DND-41 (cell line): ENCODE data around the gene SYNPO.

ENCODE experiments used
- ATAC-seq: fragments of 200-7000 bp; cut with Tn5 transposase; 3 replicates; pipeline ENCODE4 v1.9.1; 2021; ENCODE audit warnings: low read depth; ENCODE audit not compliant: insufficient read depth
- DNase-seq: peaks from one replicate; pipeline ENCODE4 v3.0.0-alpha.2; 2020
- H2AFZ ChIP-seq: 2 replicates; pipeline ENCODE4 v1.6.0; 2012; ENCODE audit warnings: low read depth, low read length
- H3K27ac ChIP-seq: 2 replicates; pipeline ENCODE4 v1.5.1; 2012; ENCODE audit warnings: low read length, inconsistent platforms
- H3K27me3 ChIP-seq: fragments of 200-600 bp; sonication (generic); 2 replicates; pipeline ENCODE4 v1.6.0; 2012; ENCODE audit warnings: low read length, mild to moderate bottlenecking, inconsistent platforms; ENCODE audit not compliant: insufficient read depth, poor library complexity
- H3K36me3 ChIP-seq: 2 replicates; pipeline ENCODE4 v1.5.1; 2012; ENCODE audit warnings: low read length, inconsistent platforms; ENCODE audit not compliant: insufficient read depth
- H3K4me1 ChIP-seq: 2 replicates; pipeline ENCODE4 v1.5.1; 2012; ENCODE audit warnings: mild to moderate bottlenecking, low read length; ENCODE audit not compliant: insufficient read depth
- H3K4me2 ChIP-seq: 2 replicates; pipeline ENCODE4 v1.6.0; 2012; ENCODE audit warnings: mild to moderate bottlenecking, moderate library complexity, low read length, inconsistent platforms; ENCODE audit not compliant: insufficient read depth
- H3K4me3 ChIP-seq, 2 experiments: fragments of 200-600 bp in 1 of 2; shearing (Covaris generic) in 1 of 2; 2 replicates each; pipeline ENCODE4 v1.5.1; 2012 to 2016; ENCODE audit warnings: inconsistent platforms in 2 of 2, low read length in 2 of 2, mild to moderate bottlenecking in 2 of 2, low read depth in 1 of 2, moderate library complexity in 1 of 2
- H3K79me2 ChIP-seq: 2 replicates; pipeline ENCODE4 v1.6.0; 2012; ENCODE audit warnings: low read length, inconsistent platforms; ENCODE audit not compliant: insufficient read depth
- H3K9ac ChIP-seq: 2 replicates; pipeline ENCODE4 v1.6.0; 2012; ENCODE audit warnings: low read depth, mild to moderate bottlenecking, inconsistent platforms, low read length, moderate library complexity
- H3K9me3 ChIP-seq: 2 replicates; pipeline ENCODE4 v1.5.1; 2012; ENCODE audit warnings: low read length, moderate library complexity, mild to moderate bottlenecking, inconsistent platforms; ENCODE audit not compliant: insufficient read depth, severe bottlenecking
- H4K20me1 ChIP-seq: 2 replicates; pipeline ENCODE4 v1.6.0; 2012; ENCODE audit warnings: low read length; ENCODE audit not compliant: insufficient read depth
- CTCF ChIP-seq: IDR thresholded peaks from 2 replicates; pipeline ENCODE4 v1.5.1; 2012; ENCODE audit warnings: borderline replicate concordance, low read length, moderate library complexity, mild to moderate bottlenecking; ENCODE audit not compliant: poor library complexity, severe bottlenecking; ENCODE audit errors: extremely low read depth
- EZH2 ChIP-seq: IDR thresholded peaks from 3 replicates; pipeline ENCODE4 v1.6.1; 2012; ENCODE audit warnings: borderline replicate concordance, low read depth, mild to moderate bottlenecking, moderate library complexity, low read length, inconsistent platforms; ENCODE audit not compliant: severe bottlenecking

Gene SYNPO

GRCh38 chr5:150630016-150630415 lies 10.4 kb upstream of the SYNPO start:
- Histone ChIP-seq H3K79me2 (no peaks in the 10 kb centered on the region), H3K27ac (no peak overlapping the region), H3K4me1 (no peaks in the 10 kb centered on the region), H3K4me3 (no peak overlapping the region), H3K9me3 (no peaks in the 10 kb centered on the region), H3K36me3 (no peaks in the 10 kb centered on the region), H3K27me3 (no peaks in the 10 kb centered on the region), H4K20me1 (no peaks in the 10 kb centered on the region), H3K4me2 (no peak overlapping the region), H3K9ac (no peak overlapping the region), H2AFZ (no peak overlapping the region)
- no peak for ATAC-seq
- DNase-seq = no peak
- TF ChIP-seq CTCF (no peak), EZH2 (no peak)

GRCh38 chr5:150630461-150631325 lies 9.8 kb upstream of the SYNPO start:
- no peaks in the 10 kb centered on the region for H3K9me3 ChIP-seq
- DNase-seq (no peak), ATAC-seq (no peak)
- H3K4me3 ChIP-seq = no peak overlapping the region
- H3K4me2 ChIP-seq = no peak overlapping the region
- H3K27me3 ChIP-seq = no peaks in the 10 kb centered on the region
- no peaks in the 10 kb centered on the region for H3K36me3 ChIP-seq
- no peak overlapping the region for H3K27ac ChIP-seq
- TF ChIP-seq EZH2 (no peak), CTCF (no peak)
- peaks cover 1% of the 10 kb centered on the region; the same call in 1 of the 2 replicates for H4K20me1 ChIP-seq
- no peak overlapping the region for H3K9ac ChIP-seq
- H3K4me1 ChIP-seq = no peaks in the 10 kb centered on the region
- no peaks in the 10 kb centered on the region for H3K79me2 ChIP-seq
- H2AFZ ChIP-seq = no peak overlapping the region

- Histone ChIP-seq H3K9ac (no peak overlapping the region), H3K4me2 (no peak overlapping the region), H3K27me3 (no peaks in the 10 kb centered on the region), H2AFZ (no peak overlapping the region), H3K27ac (no peak overlapping the region), H3K36me3 (no peaks in the 10 kb centered on the region), H3K9me3 (no peaks in the 10 kb centered on the region), H3K4me3 (no peak overlapping the region), H3K4me1 (no peaks in the 10 kb centered on the region), H3K79me2 (no peaks in the 10 kb centered on the region), H4K20me1 (peaks cover 2% of the 10 kb centered on the region; the same call in 1 of the 2 replicates)
- DNase-seq (no peak), ATAC-seq (no peak)
- TF ChIP-seq EZH2 (no peak), CTCF (no peak)
Measured at GRCh38 chr5:150631326-150631701, 9.1 kb upstream of the SYNPO start.
